T-cell (primary cell): ENCODE results near the gene CCNY. TPM values are rescaled to one million over a fixed set of nuclear protein-coding genes. Genes with fewer than 3 reads are reported as not detected.

Experiments used
- ATAC-seq, 4 experiments: fragments of 200-7000 bp in 3 of 4; fragments of 150-1000 bp in 1 of 4; cut with Tn5 transposase; replicated peaks in 1 of 4; 1 replicate in 3 of 4; 2 replicates in 1 of 4; pipeline ENCODE4 v1.10.0; 2021; ENCODE audit warnings: moderate library complexity in 3 of 4, mild to moderate bottlenecking in 2 of 4, moderate number of reproducible peaks in 1 of 4
- CTCF ChIA-PET, 2 donors: fragments of 300-600 bp; sonication (Branson Sonifier 250); formaldehyde crosslinking; loops; one replicate each; lab custom pipeline; 2022; ENCODE audit warnings: antibody characterized with exemption in 2 of 2; lab: Charles Lee
- POLR2A ChIA-PET, 2 donors: fragments of 300-600 bp; sonication (Branson Sonifier 250); formaldehyde crosslinking; loops; one replicate each; lab custom pipeline; 2022; ENCODE audit warnings: antibody characterized with exemption in 2 of 2; lab: Charles Lee
- DNase-seq, 35 experiments: peaks; one replicate each; pipeline versions ENCODE4 v3.0.0 to v3.0.0-alpha.2; 2013 to 2023
- H3K27ac ChIP-seq: one replicate; pipeline ENCODE4 v1.5.1; 2013; ENCODE audit warnings: low read length
- H3K27me3 ChIP-seq, 2 experiments: replicated peaks in 1 of 2; 1 replicate in 1 of 2; 2 replicates in 1 of 2; pipeline versions ENCODE4 v1.6.1 to v1.7.0; 2013; ENCODE audit warnings: low read length in 1 of 2, mixed read lengths in 1 of 2; ENCODE audit not compliant: control insufficient read depth in 2 of 2, insufficient read depth in 2 of 2; ENCODE audit errors: extremely low read depth in 1 of 2
- H3K36me3 ChIP-seq, 2 donors: 1 replicate in 1 of 2; 2 replicates in 1 of 2; pipeline versions ENCODE4 v1.6.1 to v1.7.0; 2013; ENCODE audit warnings: low read length in 1 of 2; ENCODE audit not compliant: control insufficient read depth in 2 of 2, insufficient read depth in 1 of 2; ENCODE audit errors: extremely low read depth in 1 of 2
- H3K4me1 ChIP-seq, 2 experiments: 1 replicate in 1 of 2; 2 replicates in 1 of 2; pipeline versions ENCODE4 v1.6.1 to v1.7.0; 2013; ENCODE audit warnings: low read length in 2 of 2, mixed read lengths in 1 of 2; ENCODE audit not compliant: insufficient read depth in 2 of 2, control insufficient read depth in 1 of 2; ENCODE audit errors: extremely low read depth in 1 of 2
- H3K4me3 ChIP-seq, 2 donors: 1 replicate in 1 of 2; 2 replicates in 1 of 2; pipeline versions ENCODE4 v1.5.1 to v1.7.0; 2013; ENCODE audit warnings: mild to moderate bottlenecking in 2 of 2, low read length in 1 of 2, moderate library complexity in 1 of 2; ENCODE audit not compliant: control insufficient read depth in 1 of 2; ENCODE audit errors: extremely low read depth in 1 of 2
- H3K9me3 ChIP-seq: 2 replicates; pipeline ENCODE4 v1.7.0; 2013
- H3K27ac Mint-ChIP-seq, 2 donors: one replicate each; pipeline ENCODE4 v1.8.0; 2020 to 2021; ENCODE audit warnings: mild to moderate bottlenecking in 2 of 2, mixed read lengths in 2 of 2
- H3K27me3 Mint-ChIP-seq, 2 donors: one replicate each; pipeline ENCODE4 v1.8.0; 2021 to 2022; ENCODE audit warnings: mixed read lengths in 2 of 2
- H3K36me3 Mint-ChIP-seq: one replicate; pipeline ENCODE4 v1.8.0; 2021; ENCODE audit warnings: mixed read lengths
- H3K4me1 Mint-ChIP-seq, 3 donors: one replicate each; pipeline ENCODE4 v1.8.0; 2020 to 2022; ENCODE audit warnings: mixed read lengths in 3 of 3, mild to moderate bottlenecking in 1 of 3
- H3K4me3 Mint-ChIP-seq, 3 donors: one replicate each; pipeline ENCODE4 v1.8.0; 2020 to 2022; ENCODE audit warnings: mild to moderate bottlenecking in 3 of 3, mixed read lengths in 3 of 3, moderate library complexity in 3 of 3
- H3K9me3 Mint-ChIP-seq, 3 donors: one replicate each; pipeline ENCODE4 v1.8.0; 2020 to 2022; ENCODE audit warnings: mixed read lengths in 3 of 3
- WGBS: methylation state at CpG from one replicate; pipeline ENCODE4 v1.1.5; 2013; ENCODE audit warnings: missing lambda C conversion rate; ENCODE audit not compliant: insufficient coverage; 5-methylcytosine and 5-hydroxymethylcytosine counted together
- total RNA-seq, 35 experiments: library from RNA in 6 of 35; stranded (reverse) in 6 of 35; fragments of 120-200 nt in 1 of 35; gene quantifications; one replicate each; pipeline versions ENCODE4 v1.2.1 to v1.2.4 and lab custom pipeline; 2013 to 2026

The CCNY gene
- total RNA-seq, 5 donors from 2014 or later (not counting 1 experiment from before 2014, with no cell fraction given): 62.5 to 75.2 (median 62.8) TPM

- H3K4me1 Mint-ChIP-seq: no peaks in the 10 kb centered on the region
- ATAC-seq: no peak
- H3K27ac Mint-ChIP-seq: no peak overlapping the region
- 44% methylated on average over 1 of the region's 2 CpGs for WGBS
- peaks cover 24 to 30% of the 10 kb centered on the region in 2 donors for H3K27me3 Mint-ChIP-seq
- H3K9me3 Mint-ChIP-seq: peaks cover 0 to 9% (median 8%) of the 10 kb centered on the region in 3 donors
- H3K9me3 ChIP-seq: no peaks in the 10 kb centered on the region
- H3K27ac ChIP-seq: no peak overlapping the region
- no peak overlapping the region for H3K4me3 ChIP-seq
- peaks cover 0 to 25% of the 10 kb centered on the region in 2 experiments for H3K27me3 ChIP-seq
- H3K4me3 Mint-ChIP-seq: no peak overlapping the region
- no peaks in the 10 kb centered on the region for H3K36me3 ChIP-seq
- DNase-seq: no peak
- H3K36me3 Mint-ChIP-seq: no peaks in the 10 kb centered on the region
- POLR2A ChIA-PET: interaction anchor here in 1 of 2 donors (0.6 kb wide), 1 partner anchor 378 kb away, joined by 3 read pairs; no protein-coding TSS in a partner anchor
- H3K4me1 ChIP-seq: no peaks in the 10 kb centered on the region
- CTCF ChIA-PET: interaction anchor here in 1 of 2 donors (0.5 kb wide), 1 partner anchor 684 kb away, joined by 7 read pairs; no protein-coding TSS in a partner anchor
Observed at GRCh38 chr10:35600193-35600592, 263.9 kb downstream of the CCNY start.

- Histone ChIP-seq H3K36me3 (no peaks in the 10 kb centered on the region), H3K4me1 (peaks cover 0 to 10% of the 10 kb centered on the region in 2 experiments), H3K27me3 (peaks cover 2 to 39% of the 10 kb centered on the region in 2 experiments), H3K9me3 (no peaks in the 10 kb centered on the region), H3K27ac (no peak within 1 kb of the TSS), H3K4me3 (no peak within 1 kb of the TSS)
- H3K36me3 Mint-ChIP-seq: no peaks in the 10 kb centered on the region
- ATAC-seq: no peak
- peaks cover 5 to 8% (median 7%) of the 10 kb centered on the region in 3 donors for H3K4me1 Mint-ChIP-seq
- H3K9me3 Mint-ChIP-seq: peaks cover 0 to 14% (median 9%) of the 10 kb centered on the region in 3 donors
- ChIA-PET CTCF (no interaction called here), POLR2A (no interaction called here)
- no peak within 1 kb of the TSS for H3K27ac Mint-ChIP-seq
- H3K4me3 Mint-ChIP-seq: no peak within 1 kb of the TSS
- DNase-seq: no peak
- 86% methylated on average over 4 of the region's 8 CpGs for WGBS
- peaks cover 42 to 55% of the 10 kb centered on the region in 2 donors for H3K27me3 Mint-ChIP-seq
Observed at GRCh38 chr10:35605191-35605590, 268.9 kb downstream of the CCNY start, which contains the start of gene GJD4. Gene GJD4 (plus strand): TSS chr10:35605341. CDS start chr10:35605568, 227 bp downstream.

GRCh38 chr10:35606430-35606829 lies 270.1 kb downstream of the CCNY start:
- Mint-ChIP-seq H3K27ac (no peak overlapping the region), H3K4me1 (peaks cover 5 to 8% (median 7%) of the 10 kb centered on the region in 3 donors), H3K4me3 (no peak overlapping the region), H3K27me3 (peaks cover 45 to 56% of the 10 kb centered on the region in 2 donors), H3K36me3 (no peaks in the 10 kb centered on the region), H3K9me3 (peaks cover 0 to 6% (median 3%) of the 10 kb centered on the region in 3 donors)
- no peaks in the 10 kb centered on the region for H3K36me3 ChIP-seq
- ChIA-PET POLR2A (no interaction called here), CTCF (no interaction called here)
- DNase-seq: no peak
- H3K27me3 ChIP-seq: peaks cover 2 to 47% of the 10 kb centered on the region in 2 experiments
- H3K4me1 ChIP-seq: peaks cover 0 to 10% of the 10 kb centered on the region in 2 experiments
- 80% methylated on average over 1 of the region's 6 CpGs for WGBS
- no peaks in the 10 kb centered on the region for H3K9me3 ChIP-seq
- H3K4me3 ChIP-seq: no peak overlapping the region
- ATAC-seq: no peak
- no peak overlapping the region for H3K27ac ChIP-seq

- Mint-ChIP-seq H3K27ac (no peak overlapping the region), H3K9me3 (peaks cover 0 to 6% (median 0%) of the 10 kb centered on the region in 3 donors), H3K4me1 (peaks cover 5 to 8% (median 7%) of the 10 kb centered on the region in 3 donors), H3K27me3 (peaks cover 50 to 63% of the 10 kb centered on the region in 2 donors), H3K36me3 (no peaks in the 10 kb centered on the region), H3K4me3 (peak overlapping the region; percentile 39 to 70 (median 65))
- Histone ChIP-seq H3K4me3 (peak overlapping the region; percentile 17 to 52), H3K4me1 (peaks cover 0 to 10% of the 10 kb centered on the region in 2 experiments), H3K27ac (no peak overlapping the region), H3K27me3 (peaks cover 2 to 50% of the 10 kb centered on the region in 2 experiments), H3K9me3 (no peaks in the 10 kb centered on the region), H3K36me3 (no peaks in the 10 kb centered on the region)
- CTCF ChIA-PET: interaction anchor here in 1 of 2 donors (0.6 kb wide), 1 partner anchor 12 kb away, joined by 3 read pairs; no protein-coding TSS in a partner anchor
- POLR2A ChIA-PET: no interaction called here
- WGBS: 11% methylated on average over 70 of the region's 78 CpGs
- peak in 2 of 4 experiments; percentile 40 to 49 for ATAC-seq
- DNase-seq: no peak
Observed at GRCh38 chr10:35607475-35608327, 271.4 kb downstream of the CCNY start.

GRCh38 chr10:35608328-35608672 lies 272.0 kb downstream of the CCNY start:
- peak in 1 of 4 experiments; percentile 24 for ATAC-seq
- Histone ChIP-seq H3K27me3 (peaks cover 2 to 50% of the 10 kb centered on the region in 2 experiments), H3K9me3 (no peaks in the 10 kb centered on the region), H3K36me3 (no peaks in the 10 kb centered on the region), H3K27ac (no peak overlapping the region), H3K4me3 (no peak overlapping the region), H3K4me1 (peaks cover 0 to 10% of the 10 kb centered on the region in 2 experiments)
- peaks cover 5 to 8% (median 7%) of the 10 kb centered on the region in 3 donors for H3K4me1 Mint-ChIP-seq
- CTCF ChIA-PET: no interaction called here
- peaks cover 49 to 59% of the 10 kb centered on the region in 2 donors for H3K27me3 Mint-ChIP-seq
- no peak for DNase-seq
- POLR2A ChIA-PET: no interaction called here
- no peaks in the 10 kb centered on the region for H3K36me3 Mint-ChIP-seq
- WGBS: 63% methylated on average over 16 of the region's 16 CpGs
- peaks cover 0 to 6% (median 0%) of the 10 kb centered on the region in 3 donors for H3K9me3 Mint-ChIP-seq
- H3K4me3 Mint-ChIP-seq: peak overlapping the region in 1 of 3 donors; percentile 65
- no peak overlapping the region for H3K27ac Mint-ChIP-seq

GRCh38 chr10:35611750-35612149 lies 275.4 kb downstream of the CCNY start:
- WGBS: 93% methylated on average over 2 of the region's 6 CpGs

More at GRCh38 chr10:35611750-35612149, 275.4 kb downstream of the CCNY start:
- H3K36me3 ChIP-seq: no peaks in the 10 kb centered on the region
- H3K27ac ChIP-seq: no peak overlapping the region
- H3K4me3 Mint-ChIP-seq: no peak overlapping the region
- no peaks in the 10 kb centered on the region for H3K36me3 Mint-ChIP-seq
- DNase-seq: no peak
- H3K27me3 ChIP-seq: peaks cover 0 to 48% of the 10 kb centered on the region in 2 experiments
- H3K9me3 Mint-ChIP-seq: peaks cover 0 to 6% (median 0%) of the 10 kb centered on the region in 3 donors
- no peak overlapping the region for H3K4me3 ChIP-seq
- ChIA-PET CTCF (no interaction called here), POLR2A (interaction anchor here in 1 of 2 donors (0.6 kb wide), 1 partner anchor 407 kb away, joined by 4 read pairs; no protein-coding TSS in a partner anchor)
- H3K4me1 ChIP-seq: peaks cover 0 to 10% of the 10 kb centered on the region in 2 experiments
- H3K4me1 Mint-ChIP-seq: peaks cover 5 to 8% (median 7%) of the 10 kb centered on the region in 3 donors
- peaks cover 46 to 60% of the 10 kb centered on the region in 2 donors for H3K27me3 Mint-ChIP-seq
- no peaks in the 10 kb centered on the region for H3K9me3 ChIP-seq
- no peak for ATAC-seq
- no peak overlapping the region for H3K27ac Mint-ChIP-seq
